BE2C (cell line): Measurements from ENCODE around the gene C20orf204.

Source experiments
- DNase-seq: peaks from one replicate; pipeline ENCODE4 v3.0.0-alpha.2; 2020
- H3K27me3 ChIP-seq: fragments of 250-450 bp; sonication (Bioruptor Pico); 2 replicates; pipeline ENCODE4 v1.5.1; 2020; ENCODE audit warnings: mild to moderate bottlenecking
- H3K36me3 ChIP-seq: fragments of 250-450 bp; sonication (Bioruptor Pico); 2 replicates; pipeline ENCODE4 v1.5.1; 2020; ENCODE audit warnings: mild to moderate bottlenecking
- H3K4me1 ChIP-seq: fragments of 250-450 bp; sonication (Bioruptor Pico); 2 replicates; pipeline ENCODE4 v1.5.1; 2020
- H3K4me3 ChIP-seq: 2 replicates; pipeline ENCODE4 v1.5.1; 2011; ENCODE audit warnings: low read depth, low read length
- H3K9me3 ChIP-seq: fragments of 250-450 bp; sonication (Bioruptor Pico); 2 replicates; pipeline ENCODE4 v1.5.1; 2020
- TF ChIP-seq, protein P1 (sequence below): IDR thresholded peaks from 2 replicates; pipeline ENCODE4 v1.5.1; 2012; ENCODE audit warnings: mild to moderate bottlenecking, low read depth, low read length

C20orf204 gene

DNA sequence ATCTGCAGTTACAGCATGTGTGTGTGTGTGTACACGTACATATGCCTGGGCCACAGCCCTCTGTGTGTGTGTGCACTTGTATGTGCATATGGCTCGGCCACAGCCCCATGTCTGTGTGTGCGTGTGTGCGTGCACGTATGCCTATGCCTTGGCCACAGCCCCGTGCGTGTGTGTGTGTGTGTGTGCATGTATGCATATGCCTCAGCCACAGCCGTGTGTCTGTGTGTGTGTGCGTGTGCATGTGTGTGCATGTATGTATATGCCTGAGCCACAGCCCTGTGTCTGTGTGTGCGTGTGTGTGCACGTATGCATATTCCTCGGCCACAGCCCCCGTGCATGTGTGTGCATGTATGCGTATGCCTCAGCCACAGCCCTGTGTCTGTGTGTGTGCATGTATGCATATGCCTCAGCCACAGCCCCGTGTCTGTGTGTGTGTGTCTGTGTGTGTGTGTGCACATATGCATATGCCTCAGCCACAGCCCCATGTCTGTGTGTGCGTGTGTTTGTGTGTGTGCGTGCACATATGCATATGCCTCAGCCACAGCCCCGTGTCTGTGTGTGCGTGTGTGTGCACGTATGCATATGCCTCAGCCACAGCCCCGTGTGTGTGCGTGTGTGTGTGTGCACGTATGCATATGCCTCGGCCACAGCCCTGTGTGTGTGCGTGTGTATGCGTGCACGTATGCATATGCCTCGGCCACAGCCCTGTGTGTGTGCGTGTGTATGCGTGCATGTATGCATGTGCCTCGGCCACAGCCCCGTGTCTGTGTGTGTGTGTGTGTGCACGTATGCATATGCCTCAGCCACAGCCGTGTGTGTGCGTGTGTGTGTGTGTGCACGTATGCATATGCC, 14.6 kb upstream of the C20orf204 start:
- peaks cover 75% of the 10 kb centered on the region for H3K36me3 ChIP-seq
- TF ChIP-seq, protein P1, sequence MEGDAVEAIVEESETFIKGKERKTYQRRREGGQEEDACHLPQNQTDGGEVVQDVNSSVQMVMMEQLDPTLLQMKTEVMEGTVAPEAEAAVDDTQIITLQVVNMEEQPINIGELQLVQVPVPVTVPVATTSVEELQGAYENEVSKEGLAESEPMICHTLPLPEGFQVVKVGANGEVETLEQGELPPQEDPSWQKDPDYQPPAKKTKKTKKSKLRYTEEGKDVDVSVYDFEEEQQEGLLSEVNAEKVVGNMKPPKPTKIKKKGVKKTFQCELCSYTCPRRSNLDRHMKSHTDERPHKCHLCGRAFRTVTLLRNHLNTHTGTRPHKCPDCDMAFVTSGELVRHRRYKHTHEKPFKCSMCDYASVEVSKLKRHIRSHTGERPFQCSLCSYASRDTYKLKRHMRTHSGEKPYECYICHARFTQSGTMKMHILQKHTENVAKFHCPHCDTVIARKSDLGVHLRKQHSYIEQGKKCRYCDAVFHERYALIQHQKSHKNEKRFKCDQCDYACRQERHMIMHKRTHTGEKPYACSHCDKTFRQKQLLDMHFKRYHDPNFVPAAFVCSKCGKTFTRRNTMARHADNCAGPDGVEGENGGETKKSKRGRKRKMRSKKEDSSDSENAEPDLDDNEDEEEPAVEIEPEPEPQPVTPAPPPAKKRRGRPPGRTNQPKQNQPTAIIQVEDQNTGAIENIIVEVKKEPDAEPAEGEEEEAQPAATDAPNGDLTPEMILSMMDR, result no peak
- H3K4me3 ChIP-seq, result no peak overlapping the region
- H3K9me3 ChIP-seq, result no peaks in the 10 kb centered on the region
- DNase-seq, result no peak
- no peaks in the 10 kb centered on the region for H3K27me3 ChIP-seq
- no peaks in the 10 kb centered on the region for H3K4me1 ChIP-seq

DNA sequence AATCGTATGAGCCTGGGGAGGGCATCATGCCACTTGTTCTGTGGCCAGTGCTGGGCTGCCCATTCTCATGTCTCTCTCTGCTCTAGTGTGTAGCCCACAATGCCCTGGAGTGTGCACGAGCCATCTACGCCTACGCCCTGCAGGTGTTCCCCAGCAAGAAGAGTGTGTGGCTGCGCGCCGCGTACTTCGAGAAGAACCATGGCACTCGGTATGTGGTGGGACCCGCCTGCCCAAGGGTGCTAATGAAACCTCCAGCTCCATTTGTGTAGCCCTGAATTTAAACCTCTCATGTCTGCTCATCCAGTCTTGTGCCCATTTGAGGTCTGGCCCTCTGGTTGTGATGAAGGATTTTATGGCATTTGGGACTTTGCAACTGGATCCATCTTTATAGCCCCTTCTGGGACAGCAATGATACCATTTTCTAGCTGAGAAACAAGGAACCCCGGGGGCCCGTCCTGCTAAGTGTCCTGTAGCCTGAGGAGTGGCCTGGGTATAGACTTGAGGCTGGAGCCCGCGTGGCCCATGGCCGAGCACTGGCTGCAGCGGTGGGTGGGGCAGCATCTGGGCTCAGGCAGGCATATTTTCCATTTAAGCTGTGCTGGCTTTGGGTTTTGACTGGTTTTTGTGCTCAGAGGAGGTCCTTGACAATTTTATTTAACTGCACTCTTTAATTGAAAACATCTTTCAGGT, 13.2 kb upstream of the C20orf204 start:
- Histone ChIP-seq H3K36me3 (peaks cover 81% of the 10 kb centered on the region), H3K9me3 (no peaks in the 10 kb centered on the region), H3K4me3 (no peak overlapping the region), H3K27me3 (no peaks in the 10 kb centered on the region), H3K4me1 (no peaks in the 10 kb centered on the region; the same call in 1 of the 2 replicates)
- TF ChIP-seq, protein P1, result no peak
- DNase-seq, result no peak

DNA sequence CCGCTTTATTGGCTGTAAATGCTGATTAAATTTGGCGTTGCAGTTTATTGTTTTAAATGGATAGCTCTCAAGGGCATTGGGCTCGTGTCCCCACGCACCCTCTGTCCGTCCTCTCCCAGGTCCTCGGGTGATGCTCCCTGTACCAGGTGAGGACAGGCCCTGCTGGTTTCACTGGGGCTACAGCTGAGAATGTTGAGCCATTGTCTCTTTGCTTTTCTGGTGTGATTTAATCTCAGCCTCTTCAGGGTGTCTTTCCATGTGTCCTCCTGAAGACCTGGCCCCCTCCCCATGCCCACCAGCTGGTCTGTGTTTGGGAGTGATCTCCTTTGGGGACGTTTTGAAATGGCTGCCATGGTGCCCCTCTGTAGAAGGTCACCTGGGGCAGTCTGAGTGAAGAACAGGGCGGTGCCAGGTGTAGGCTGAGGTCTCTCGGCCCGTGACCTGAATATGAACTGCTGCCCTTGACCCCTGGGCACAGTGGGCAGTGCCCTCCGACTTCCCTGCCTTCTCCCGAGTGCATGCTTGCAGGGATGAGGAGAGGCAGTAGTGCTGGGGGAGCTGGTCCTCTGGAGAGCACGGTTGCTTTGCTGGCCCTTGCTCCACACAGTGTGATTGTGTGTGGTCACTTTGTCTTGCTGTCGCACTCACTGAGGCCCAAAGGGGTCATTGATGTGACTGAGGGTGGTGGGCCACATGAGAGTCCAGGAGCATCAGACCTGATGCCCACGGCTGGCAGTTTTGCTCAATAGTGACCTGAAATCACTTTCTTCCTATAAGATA, 12.4 kb upstream of the C20orf204 start:
- no peak for DNase-seq
- H3K36me3 ChIP-seq, result peaks cover 81% of the 10 kb centered on the region
- peaks cover 5% of the 10 kb centered on the region; the same call in 1 of the 2 replicates for H3K4me1 ChIP-seq
- no peaks in the 10 kb centered on the region for H3K9me3 ChIP-seq
- no peaks in the 10 kb centered on the region for H3K27me3 ChIP-seq
- TF ChIP-seq, protein P1, result no peak
- H3K4me3 ChIP-seq, result no peak overlapping the region

DNA sequence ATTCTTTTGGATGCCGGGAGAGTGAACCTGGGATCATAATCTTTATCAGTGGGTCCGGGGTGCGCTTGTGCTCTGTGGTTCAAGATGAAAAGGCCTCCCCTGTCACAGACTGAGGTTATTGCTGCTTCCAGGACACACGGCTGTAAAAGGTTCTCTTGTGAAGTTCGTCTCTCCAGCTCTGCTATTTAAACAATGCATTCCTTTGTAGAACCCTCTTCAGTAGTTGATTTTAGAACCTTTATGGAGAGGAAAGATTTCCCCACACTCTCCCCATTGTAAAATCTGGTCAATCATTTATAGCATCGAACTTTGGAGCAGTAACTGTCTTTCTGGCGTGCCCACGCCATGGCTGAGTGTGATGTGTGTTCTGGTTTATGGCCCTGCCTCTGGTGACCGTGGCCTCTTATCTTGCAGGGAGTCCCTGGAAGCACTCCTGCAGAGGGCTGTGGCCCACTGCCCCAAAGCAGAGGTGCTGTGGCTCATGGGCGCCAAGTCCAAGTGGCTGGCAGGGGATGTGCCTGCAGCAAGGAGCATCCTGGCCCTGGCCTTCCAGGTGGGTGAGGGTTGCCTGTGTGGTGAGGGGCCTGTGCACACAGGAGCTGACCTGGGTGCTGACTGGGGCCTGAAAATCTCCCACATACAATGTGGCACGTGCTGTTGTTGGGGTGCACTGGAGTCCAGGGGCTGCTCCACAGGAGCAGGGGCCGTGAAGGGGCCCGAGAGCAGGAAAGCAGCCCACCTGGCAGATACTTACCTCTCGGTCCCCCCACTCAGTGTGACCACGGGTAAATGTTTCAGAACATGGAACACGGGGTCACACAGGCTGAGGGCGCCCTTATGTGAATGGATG, 11.6 kb upstream of the C20orf204 start:
- H3K36me3 ChIP-seq, result peaks cover 82% of the 10 kb centered on the region
- H3K9me3 ChIP-seq, result no peaks in the 10 kb centered on the region
- TF ChIP-seq, protein P1, result no peak
- peaks cover 5% of the 10 kb centered on the region; the same call in 1 of the 2 replicates for H3K4me1 ChIP-seq
- no peak for DNase-seq
- H3K27me3 ChIP-seq, result no peaks in the 10 kb centered on the region
- H3K4me3 ChIP-seq, result no peak overlapping the region

DNA sequence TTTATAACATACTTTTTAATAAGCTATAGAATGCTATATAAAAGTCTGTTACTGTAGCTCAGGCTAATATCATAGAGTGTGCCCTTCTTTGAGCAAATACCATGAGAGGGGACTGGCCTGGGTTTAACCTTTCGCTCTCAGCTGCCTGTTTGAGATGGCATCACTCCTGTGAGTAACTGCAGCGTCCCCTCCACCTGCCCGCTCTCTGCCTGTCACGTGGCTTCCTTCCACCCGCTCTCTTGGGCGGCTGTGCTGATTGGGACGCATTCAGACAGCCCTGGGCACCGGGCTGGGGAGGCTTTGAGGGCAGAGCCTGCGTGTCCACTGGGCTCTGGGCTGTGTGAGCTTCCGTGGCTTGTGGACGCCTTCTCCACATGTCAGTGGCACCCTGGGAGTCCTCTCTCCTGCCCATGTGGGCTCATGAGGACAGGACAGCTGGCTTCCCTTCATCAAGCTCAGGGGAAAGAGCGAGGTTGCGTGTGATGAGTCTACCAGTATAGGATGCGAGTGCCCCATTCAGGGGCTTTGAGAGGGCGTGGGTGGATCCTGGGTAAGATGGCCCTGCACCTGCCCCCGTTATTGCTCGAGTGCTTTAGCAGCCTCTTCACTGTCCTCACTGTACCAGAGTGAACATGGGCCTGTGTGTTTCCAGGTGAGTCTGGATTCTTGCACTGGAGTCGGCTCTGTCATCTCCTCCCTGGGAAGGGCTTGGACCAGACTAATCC, 10.7 kb upstream of the C20orf204 start:
- Histone ChIP-seq H3K4me3 (no peak overlapping the region), H3K4me1 (peaks cover 5% of the 10 kb centered on the region; the same call in 1 of the 2 replicates), H3K9me3 (no peaks in the 10 kb centered on the region), H3K27me3 (no peaks in the 10 kb centered on the region), H3K36me3 (peaks cover 82% of the 10 kb centered on the region)
- no peak for DNase-seq
- TF ChIP-seq, protein P1, result no peak
